ENCODE measurements around the gene ZNF273.
A peak's percentile ranks its signal among the peaks of the same experiment; 100 is the strongest.
"Not testable (repeated sequence)": the region's sequence is repeated elsewhere in the genome, so short reads cannot be mapped to it uniquely, and the experiment has no call there.

ZNF273 gene

GRCh38 chr7:64890761-64891362, 12.2 kb upstream of the ZNF273 start:
- Histone ChIP-seq H3K4me3 (ENCODE audit: low read depth, low read length) (no peak overlapping the region), H3K36me3 (ENCODE audit: control insufficient read depth, insufficient read depth, low read length) (no peaks in the 10 kb centered on the region), H3K4me1 (ENCODE audit: control insufficient read depth, insufficient read depth, low read length) (no peaks in the 10 kb centered on the region; the same call in 1 of the 2 replicates), H3K27ac (ENCODE audit: low read depth, low read length) (no peak overlapping the region), H3K9me3 (ENCODE audit: control insufficient read depth, insufficient read depth, low read depth, low read length) (no peaks in the 10 kb centered on the region), H3K27me3 (ENCODE audit: control insufficient read depth, insufficient read depth, low read length) (peaks cover 64% of the 10 kb centered on the region), H3K9ac (ENCODE audit: low read length) (no peak overlapping the region)

GRCh38 chr7:64891363-64892081, 11.6 kb upstream of the ZNF273 start:
- peaks cover 57% of the 10 kb centered on the region for H3K27me3 ChIP-seq (ENCODE audit: control insufficient read depth, insufficient read depth, low read length)
- H3K27ac ChIP-seq (ENCODE audit: low read depth, low read length); H3K36me3 ChIP-seq (ENCODE audit: control insufficient read depth, insufficient read depth, low read length); H3K9me3 ChIP-seq (ENCODE audit: control insufficient read depth, insufficient read depth, low read depth, low read length); H3K9ac ChIP-seq (ENCODE audit: low read length); H3K4me1 ChIP-seq (ENCODE audit: control insufficient read depth, insufficient read depth, low read length); H3K4me3 ChIP-seq (ENCODE audit: low read depth, low read length): not testable (repeated sequence)

- peaks cover 51% of the 10 kb centered on the region for H3K27me3 ChIP-seq (ENCODE audit: control insufficient read depth, insufficient read depth, low read length)
- no peak overlapping the region for H3K27ac ChIP-seq (ENCODE audit: low read depth, low read length)
- no peak overlapping the region for H3K4me3 ChIP-seq (ENCODE audit: low read depth, low read length)
- no peaks in the 10 kb centered on the region for H3K9me3 ChIP-seq (ENCODE audit: control insufficient read depth, insufficient read depth, low read depth, low read length)
- H3K4me1 ChIP-seq (ENCODE audit: control insufficient read depth, insufficient read depth, low read length): no peaks in the 10 kb centered on the region; the same call in 1 of the 2 replicates
- H3K36me3 ChIP-seq (ENCODE audit: control insufficient read depth, insufficient read depth, low read length): no peaks in the 10 kb centered on the region
- H3K9ac ChIP-seq (ENCODE audit: low read length): no peak overlapping the region
Measured at GRCh38 chr7:64892116-64892515, 11.0 kb upstream of the ZNF273 start.

GRCh38 chr7:64892666-64893309, 10.3 kb upstream of the ZNF273 start:
- peaks cover 47% of the 10 kb centered on the region for H3K27me3 ChIP-seq (ENCODE audit: control insufficient read depth, insufficient read depth, low read length)
- no peaks in the 10 kb centered on the region for H3K36me3 ChIP-seq (ENCODE audit: control insufficient read depth, insufficient read depth, low read length)
- no peak overlapping the region for H3K27ac ChIP-seq (ENCODE audit: low read depth, low read length)
- no peaks in the 10 kb centered on the region for H3K9me3 ChIP-seq (ENCODE audit: control insufficient read depth, insufficient read depth, low read depth, low read length)
- no peak overlapping the region for H3K9ac ChIP-seq (ENCODE audit: low read length)
- no peak overlapping the region for H3K4me3 ChIP-seq (ENCODE audit: low read depth, low read length)
- no peaks in the 10 kb centered on the region; the same call in 1 of the 2 replicates for H3K4me1 ChIP-seq (ENCODE audit: control insufficient read depth, insufficient read depth, low read length)

- no peak overlapping the region for H3K9ac ChIP-seq (ENCODE audit: low read length)
- H3K36me3 ChIP-seq (ENCODE audit: control insufficient read depth, insufficient read depth, low read length): no peaks in the 10 kb centered on the region
- H3K9me3 ChIP-seq (ENCODE audit: control insufficient read depth, insufficient read depth, low read depth, low read length): no peaks in the 10 kb centered on the region
Measured at GRCh38 chr7:64893401-64893800, 9.7 kb upstream of the ZNF273 start.

GRCh38 chr7:64902461-64902805, 640 bp upstream of the ZNF273 start:
- H3K9ac ChIP-seq (ENCODE audit: low read length); H3K27me3 ChIP-seq (ENCODE audit: control insufficient read depth, insufficient read depth, low read length); H3K36me3 ChIP-seq (ENCODE audit: control insufficient read depth, insufficient read depth, low read length); H3K9me3 ChIP-seq (ENCODE audit: control insufficient read depth, insufficient read depth, low read depth, low read length): not testable (repeated sequence)
- H3K4me3 ChIP-seq (ENCODE audit: low read depth, low read length): peak overlapping the region; percentile 93
- H3K27ac ChIP-seq (ENCODE audit: low read depth, low read length): peak overlapping the region; percentile 60; the same call in 1 of the 2 replicates
- H3K4me1 ChIP-seq (ENCODE audit: control insufficient read depth, insufficient read depth, low read length): peaks cover 18% of the 10 kb centered on the region; the same call in 1 of the 2 replicates

More at GRCh38 chr7:64893401-64893800, 9.7 kb upstream of the ZNF273 start:
- peaks cover 41% of the 10 kb centered on the region for H3K27me3 ChIP-seq (ENCODE audit: control insufficient read depth, insufficient read depth, low read length)
- H3K27ac ChIP-seq (ENCODE audit: low read depth, low read length): no peak overlapping the region
- no peaks in the 10 kb centered on the region; the same call in 1 of the 2 replicates for H3K4me1 ChIP-seq (ENCODE audit: control insufficient read depth, insufficient read depth, low read length)
- no peak overlapping the region for H3K4me3 ChIP-seq (ENCODE audit: low read depth, low read length)

- Histone ChIP-seq H3K36me3 (ENCODE audit: control insufficient read depth, insufficient read depth, low read length) (peaks cover 2% of the 10 kb centered on the region; the same call in 1 of the 2 replicates), H3K4me3 (ENCODE audit: low read depth, low read length) (peak overlapping the region; percentile 93), H3K9ac (ENCODE audit: low read length) (peak overlapping the region; percentile 98), H3K9me3 (ENCODE audit: control insufficient read depth, insufficient read depth, low read depth, low read length) (peaks cover 2% of the 10 kb centered on the region; the same call in 1 of the 2 replicates), H3K27ac (ENCODE audit: low read depth, low read length) (no peak overlapping the region), H3K4me1 (ENCODE audit: control insufficient read depth, insufficient read depth, low read length) (peaks cover 20% of the 10 kb centered on the region; the same call in 1 of the 2 replicates), H3K27me3 (ENCODE audit: control insufficient read depth, insufficient read depth, low read length) (no peaks in the 10 kb centered on the region)
Measured at GRCh38 chr7:64904008-64904407, 935 bp downstream of the ZNF273 start.

- peaks cover 4% of the 10 kb centered on the region; the same call in 1 of the 2 replicates for H3K36me3 ChIP-seq (ENCODE audit: control insufficient read depth, insufficient read depth, low read length)
- peak overlapping the region; percentile 93 for H3K4me3 ChIP-seq (ENCODE audit: low read depth, low read length)
- H3K9ac ChIP-seq (ENCODE audit: low read length): no peak overlapping the region
- H3K4me1 ChIP-seq (ENCODE audit: control insufficient read depth, insufficient read depth, low read length): peaks cover 20% of the 10 kb centered on the region; the same call in 1 of the 2 replicates
- H3K9me3 ChIP-seq (ENCODE audit: control insufficient read depth, insufficient read depth, low read depth, low read length): peaks cover 7% of the 10 kb centered on the region; the same call in 1 of the 2 replicates
- H3K27ac ChIP-seq (ENCODE audit: low read depth, low read length): no peak overlapping the region
- H3K27me3 ChIP-seq (ENCODE audit: control insufficient read depth, insufficient read depth, low read length): no peaks in the 10 kb centered on the region
Measured at GRCh38 chr7:64905133-64905532, 2.1 kb downstream of the ZNF273 start.

- Histone ChIP-seq H3K27me3 (ENCODE audit: control insufficient read depth, insufficient read depth, low read length) (no peaks in the 10 kb centered on the region), H3K27ac (ENCODE audit: low read depth, low read length) (no peak overlapping the region), H3K9me3 (ENCODE audit: control insufficient read depth, insufficient read depth, low read depth, low read length) (peaks cover 10% of the 10 kb centered on the region; the same call in 1 of the 2 replicates), H3K36me3 (ENCODE audit: control insufficient read depth, insufficient read depth, low read length) (peaks cover 4% of the 10 kb centered on the region; the same call in 1 of the 2 replicates), H3K9ac (ENCODE audit: low read length) (no peak overlapping the region), H3K4me3 (ENCODE audit: low read depth, low read length) (peak overlapping the region; percentile 93), H3K4me1 (ENCODE audit: control insufficient read depth, insufficient read depth, low read length) (peaks cover 20% of the 10 kb centered on the region; the same call in 1 of the 2 replicates)
Measured at GRCh38 chr7:64905547-64905946, 2.5 kb downstream of the ZNF273 start.

GRCh38 chr7:64907641-64908326, 4.7 kb downstream of the ZNF273 start:
- Histone ChIP-seq H3K4me3 (ENCODE audit: low read depth, low read length) (no peak overlapping the region), H3K36me3 (ENCODE audit: control insufficient read depth, insufficient read depth, low read length) (peaks cover 4% of the 10 kb centered on the region; the same call in 1 of the 2 replicates), H3K27ac (ENCODE audit: low read depth, low read length) (no peak overlapping the region), H3K9ac (ENCODE audit: low read length) (no peak overlapping the region), H3K4me1 (ENCODE audit: control insufficient read depth, insufficient read depth, low read length) (peaks cover 20% of the 10 kb centered on the region; the same call in 1 of the 2 replicates), H3K27me3 (ENCODE audit: control insufficient read depth, insufficient read depth, low read length) (no peaks in the 10 kb centered on the region), H3K9me3 (ENCODE audit: control insufficient read depth, insufficient read depth, low read depth, low read length) (peaks cover 19% of the 10 kb centered on the region)
